ENCODE data around the gene SUGT1.

Gene SUGT1

GRCh38 chr13:52737965-52738364 is 85.3 kb downstream of the SUGT1 start:
- no peak for DNase-seq (ENCODE audit: low read depth)

GRCh38 chr13:52738719-52739467 is 86.3 kb downstream of the SUGT1 start:
- peak; percentile 12 for DNase-seq (ENCODE audit: low read depth)

GRCh38 chr13:52739468-52740071 is 86.9 kb downstream of the SUGT1 start, which contains the start of gene CNMD:
Gene CNMD (minus strand): TSS chr13:52739820. CDS start chr13:52739701, 119 bp downstream.
- no peak for DNase-seq (ENCODE audit: low read depth)

GRCh38 chr13:52743569-52743968 is 90.9 kb downstream of the SUGT1 start:
- no peak for DNase-seq (ENCODE audit: low read depth)

GRCh38 chr13:52743988-52744387 is 91.4 kb downstream of the SUGT1 start:
- no peak for DNase-seq (ENCODE audit: low read depth)

GRCh38 chr13:52744842-52745375 is 92.3 kb downstream of the SUGT1 start:
- DNase-seq (ENCODE audit: low read depth), result no peak

DNA sequence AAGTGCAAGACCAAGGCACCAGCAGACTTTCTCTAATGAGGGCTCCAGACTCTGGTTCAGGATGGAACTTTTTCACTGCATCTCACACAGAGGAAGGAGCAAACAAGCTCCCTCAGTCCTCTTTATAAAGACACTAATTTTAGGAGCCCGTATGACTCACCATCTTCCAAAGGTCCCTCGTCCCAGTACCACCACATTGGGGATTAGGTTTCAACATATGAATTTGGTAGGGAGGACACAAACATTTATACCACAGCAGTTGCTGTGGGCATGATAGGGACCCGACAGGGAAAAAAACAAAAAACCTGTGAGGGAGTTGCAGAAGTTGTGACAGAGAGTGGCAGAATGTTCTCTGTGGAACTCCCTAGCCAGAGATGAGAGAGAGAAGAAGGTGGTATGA is 93.5 kb downstream of the SUGT1 start:
- no peak for DNase-seq (ENCODE audit: low read depth)

DNA sequence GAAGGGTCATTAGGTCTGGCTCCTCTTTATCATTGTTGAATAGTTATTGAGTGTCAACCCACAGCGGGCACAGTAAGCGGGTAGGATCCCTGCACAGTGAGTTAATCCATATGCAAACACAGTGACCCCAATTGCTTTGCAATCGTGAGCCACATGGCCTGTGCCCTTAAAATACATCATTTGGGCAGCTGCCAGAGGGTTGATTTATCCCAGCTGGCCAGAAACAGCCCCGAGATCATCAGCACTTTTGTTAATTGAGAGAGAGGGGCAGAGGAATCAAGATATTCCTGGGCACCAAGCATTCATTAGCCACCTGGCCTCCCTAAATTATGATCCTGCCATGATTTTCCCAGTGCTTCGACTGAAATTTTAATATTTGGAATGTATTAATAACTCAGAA is 96.8 kb downstream of the SUGT1 start:
- no peak for DNase-seq (ENCODE audit: low read depth)
